Mesendoderm (in vitro differentiated cells): ENCODE measurements around the gene OR7C2.

Experiments
- DNase-seq: peaks from one replicate; pipeline ENCODE4 v3.0.0; 2013
- H2AK5ac ChIP-seq: 2 replicates; pipeline ENCODE4 v1.6.1; 2013; ENCODE audit warnings: low read length, inconsistent platforms
- H2BK120ac ChIP-seq: 2 replicates; pipeline ENCODE4 v1.6.1; 2013; ENCODE audit warnings: low read depth, mild to moderate bottlenecking, low read length, moderate library complexity, mixed read lengths
- H2BK15ac ChIP-seq: replicated peaks from 2 replicates; pipeline ENCODE4 v1.6.1; 2013; ENCODE audit warnings: low read depth, mild to moderate bottlenecking, moderate library complexity
- H2BK5ac ChIP-seq: 2 replicates; pipeline ENCODE4 v1.6.1; 2013; ENCODE audit warnings: low read length, inconsistent platforms
- H3K18ac ChIP-seq: 2 replicates; pipeline ENCODE4 v1.6.1; 2013; ENCODE audit warnings: mild to moderate bottlenecking, low read length, mixed read lengths
- H3K23ac ChIP-seq: one replicate; pipeline ENCODE4 v1.6.1; 2013; ENCODE audit warnings: low read length
- H3K27ac ChIP-seq: 2 replicates; pipeline ENCODE4 v1.5.1; 2013; ENCODE audit warnings: low read depth, mild to moderate bottlenecking, inconsistent platforms, low read length, moderate library complexity
- H3K27me3 ChIP-seq: 2 replicates; pipeline ENCODE4 v1.6.1; 2013; ENCODE audit warnings: low read length, control low read depth, mild to moderate bottlenecking, inconsistent platforms; ENCODE audit not compliant: insufficient read depth, poor library complexity
- H3K36me3 ChIP-seq: 2 replicates; pipeline ENCODE4 v1.6.1; 2013; ENCODE audit warnings: low read length, inconsistent platforms; ENCODE audit not compliant: control insufficient read depth, insufficient read depth
- H3K4ac ChIP-seq: one replicate; pipeline ENCODE4 v1.6.1; 2013; ENCODE audit warnings: low read depth, mild to moderate bottlenecking, low read length, moderate library complexity
- H3K4me1 ChIP-seq: 2 replicates; pipeline ENCODE4 v1.6.1; 2013; ENCODE audit warnings: low read depth, low read length, inconsistent platforms; ENCODE audit not compliant: control insufficient read depth
- H3K4me2 ChIP-seq: 2 replicates; pipeline ENCODE4 v1.6.1; 2013; ENCODE audit warnings: low read length
- H3K4me3 ChIP-seq: 2 replicates; pipeline ENCODE4 v1.5.1; 2013; ENCODE audit warnings: mild to moderate bottlenecking, low read length
- H3K56ac ChIP-seq: one replicate; pipeline ENCODE4 v1.6.1; 2013; ENCODE audit warnings: low read length
- H3K79me1 ChIP-seq: 2 replicates; pipeline ENCODE4 v1.6.1; 2013; ENCODE audit warnings: low read length, inconsistent platforms
- H3K79me2 ChIP-seq: 2 replicates; pipeline ENCODE4 v1.6.1; 2013; ENCODE audit warnings: mild to moderate bottlenecking, low read length; ENCODE audit not compliant: control insufficient read depth, insufficient read depth
- H3K9ac ChIP-seq: 2 replicates; pipeline ENCODE4 v1.6.1; 2013; ENCODE audit warnings: low read length, inconsistent platforms
- H4K5ac ChIP-seq: one replicate; pipeline ENCODE4 v1.6.1; 2013; ENCODE audit warnings: low read length
- H4K8ac ChIP-seq: one replicate; pipeline ENCODE4 v1.6.1; 2013; ENCODE audit warnings: low read depth, mild to moderate bottlenecking, control low read depth, low read length, moderate library complexity
- WGBS: extraction: QIAGEN DNeasy Blood & Tissue Kit; methylation state at CpG from one replicate; pipeline ENCODE4 v1.1.7; 2013; ENCODE audit warnings: low lambda C conversion rate, missing lambda C conversion rate; ENCODE audit not compliant: insufficient coverage; ENCODE audit errors: extremely low coverage; 5-methylcytosine and 5-hydroxymethylcytosine counted together

Gene OR7C2

DNA sequence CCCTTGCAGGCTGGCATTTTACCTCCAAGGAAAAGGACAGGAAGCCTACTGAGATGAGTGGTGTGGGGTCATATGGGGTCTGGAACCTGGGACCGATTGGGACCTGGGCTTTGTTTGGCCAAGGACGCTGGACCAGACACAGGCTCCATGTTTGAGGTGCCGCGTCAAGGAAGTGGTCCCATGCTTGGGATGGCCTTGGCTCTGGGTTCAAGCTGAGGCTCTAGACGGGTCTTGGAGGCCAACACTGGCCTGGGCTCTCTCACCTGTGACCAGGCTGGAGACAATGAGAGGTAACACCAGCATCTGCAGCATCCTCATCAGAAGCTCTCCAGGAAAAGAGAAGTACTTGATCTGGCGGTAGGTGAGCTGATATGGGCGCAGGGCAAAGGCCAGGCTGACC lies 30.2 kb downstream of the OR7C2 start:
- H3K79me2 ChIP-seq = no peaks in the 10 kb centered on the region
- no peak overlapping the region for H3K27ac ChIP-seq
- no peaks in the 10 kb centered on the region for H3K36me3 ChIP-seq
- H4K5ac ChIP-seq = no peak overlapping the region
- no peak overlapping the region for H3K56ac ChIP-seq
- H2BK5ac ChIP-seq = no peak overlapping the region
- H2AK5ac ChIP-seq = no peak overlapping the region
- H3K27me3 ChIP-seq = no peaks in the 10 kb centered on the region
- no CpG with 5 or more reads among the region's 7 CpGs for WGBS
- H3K79me1 ChIP-seq = no peaks in the 10 kb centered on the region
- H2BK120ac ChIP-seq = no peak overlapping the region
- DNase-seq = no peak
- no peak overlapping the region for H3K18ac ChIP-seq
- no peak overlapping the region for H3K23ac ChIP-seq
- H3K4me3 ChIP-seq = no peak overlapping the region
- no peak overlapping the region for H4K8ac ChIP-seq
- H3K4me1 ChIP-seq = no peaks in the 10 kb centered on the region
- H3K4me2 ChIP-seq = no peak overlapping the region
- no peak overlapping the region for H2BK15ac ChIP-seq
- H3K4ac ChIP-seq = no peak overlapping the region
- H3K9ac ChIP-seq = no peak overlapping the region

DNA sequence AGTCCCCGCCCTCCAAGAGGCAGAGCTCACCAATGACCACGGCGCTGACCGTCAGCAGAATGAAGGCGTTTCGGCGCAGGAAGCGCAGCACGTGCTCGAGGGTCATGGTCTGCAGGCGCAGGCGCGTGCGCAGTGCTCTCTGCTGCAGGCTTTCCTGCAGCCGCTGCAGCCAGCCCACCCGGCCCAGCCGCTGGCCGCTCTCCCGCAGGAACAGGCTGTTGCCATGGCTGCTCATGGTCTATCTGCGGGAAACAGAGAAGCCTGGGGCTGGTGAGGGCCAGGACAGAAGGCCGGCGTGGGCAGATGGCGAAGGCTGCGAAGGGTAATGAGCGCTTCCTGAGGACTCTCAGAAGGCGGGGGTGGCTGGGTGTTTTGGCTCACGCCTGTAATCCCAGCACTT lies 31.4 kb downstream of the OR7C2 start:
- Histone ChIP-seq H3K27me3 (no peaks in the 10 kb centered on the region), H3K27ac (no peak overlapping the region), H3K9ac (no peak overlapping the region), H3K4ac (no peak overlapping the region), H2BK5ac (no peak overlapping the region), H2BK120ac (no peak overlapping the region), H3K4me2 (no peak overlapping the region), H3K18ac (no peak overlapping the region), H2BK15ac (no peak overlapping the region), H2AK5ac (no peak overlapping the region), H3K23ac (no peak overlapping the region), H3K79me1 (no peaks in the 10 kb centered on the region), H3K79me2 (no peaks in the 10 kb centered on the region), H4K5ac (no peak overlapping the region), H3K4me1 (no peaks in the 10 kb centered on the region), H3K56ac (no peak overlapping the region), H4K8ac (no peak overlapping the region), H3K4me3 (no peak overlapping the region), H3K36me3 (no peaks in the 10 kb centered on the region)
- no peak for DNase-seq
- no CpG with 5 or more reads among the region's 27 CpGs for WGBS

- no peak overlapping the region for H3K56ac ChIP-seq
- no peaks in the 10 kb centered on the region for H3K27me3 ChIP-seq
- H4K5ac ChIP-seq = no peak overlapping the region
- H3K4me1 ChIP-seq = no peaks in the 10 kb centered on the region
- no peak overlapping the region for H3K4me3 ChIP-seq
- no peak overlapping the region for H2BK15ac ChIP-seq
- no peak overlapping the region for H4K8ac ChIP-seq
- no peak overlapping the region for H3K4me2 ChIP-seq
- DNase-seq = no peak
- H3K4ac ChIP-seq = no peak overlapping the region
- no peak overlapping the region for H3K27ac ChIP-seq
- H3K9ac ChIP-seq = no peak overlapping the region
- no peaks in the 10 kb centered on the region for H3K36me3 ChIP-seq
- no peaks in the 10 kb centered on the region for H3K79me2 ChIP-seq
- no peak overlapping the region for H2AK5ac ChIP-seq
- H3K79me1 ChIP-seq = no peaks in the 10 kb centered on the region
- H3K23ac ChIP-seq = no peak overlapping the region
- H2BK5ac ChIP-seq = no peak overlapping the region
- no CpG with 5 or more reads among the region's 4 CpGs for WGBS
- H2BK120ac ChIP-seq = no peak overlapping the region
- H3K18ac ChIP-seq = no peak overlapping the region
Measured at GRCh38 chr19:14974488-14974887, 33.2 kb downstream of the OR7C2 start.

DNA sequence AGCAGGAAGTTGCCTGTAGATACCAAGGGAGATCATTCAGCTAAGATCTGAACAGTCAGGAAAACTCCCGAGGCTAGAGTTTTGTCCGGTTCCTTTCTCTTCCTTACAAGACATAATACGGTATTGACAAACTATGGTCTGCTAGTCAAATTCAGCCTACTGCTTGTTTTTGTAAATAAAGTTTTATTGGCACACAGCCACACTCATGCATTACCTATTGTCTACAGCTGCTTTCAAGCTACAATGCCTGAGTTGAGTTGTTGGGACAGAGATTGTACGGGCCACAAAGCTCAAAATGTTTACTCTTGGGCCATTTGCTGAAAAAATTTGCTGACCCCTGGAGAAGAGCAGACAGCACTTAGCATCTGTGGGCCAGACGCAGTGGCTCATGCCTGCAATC lies 35.8 kb downstream of the OR7C2 start:
- no peak overlapping the region for H2AK5ac ChIP-seq
- no peak overlapping the region for H3K27ac ChIP-seq
- H3K27me3 ChIP-seq = no peaks in the 10 kb centered on the region
- H2BK5ac ChIP-seq = no peak overlapping the region
- H2BK15ac ChIP-seq = no peak overlapping the region
- no CpG with 5 or more reads among the region's 5 CpGs for WGBS
- H3K4me3 ChIP-seq = no peak overlapping the region
- H3K79me1 ChIP-seq = no peaks in the 10 kb centered on the region
- no peak for DNase-seq
- H3K4me2 ChIP-seq = no peak overlapping the region
- no peaks in the 10 kb centered on the region for H3K4me1 ChIP-seq
- H3K36me3 ChIP-seq = no peaks in the 10 kb centered on the region
- H3K18ac ChIP-seq = no peak overlapping the region
- no peak overlapping the region for H3K9ac ChIP-seq
- H3K23ac ChIP-seq = no peak overlapping the region
- no peaks in the 10 kb centered on the region for H3K79me2 ChIP-seq
- H3K4ac ChIP-seq = no peak overlapping the region
- H3K56ac ChIP-seq = no peak overlapping the region
- no peak overlapping the region for H4K5ac ChIP-seq
- no peak overlapping the region for H2BK120ac ChIP-seq
- no peak overlapping the region for H4K8ac ChIP-seq

GRCh38 chr19:14978161-14978776 lies 37.0 kb downstream of the OR7C2 start:
- Histone ChIP-seq H2BK5ac (no peak overlapping the region), H3K56ac (peak overlapping the region; percentile 15), H3K79me2 (no peaks in the 10 kb centered on the region), H2BK15ac (no peak overlapping the region), H3K79me1 (no peaks in the 10 kb centered on the region), H2BK120ac (no peak overlapping the region), H3K4ac (no peak overlapping the region), H3K27me3 (no peaks in the 10 kb centered on the region), H3K18ac (no peak overlapping the region), H2AK5ac (no peak overlapping the region), H3K9ac (no peak overlapping the region), H4K8ac (no peak overlapping the region), H3K4me1 (no peaks in the 10 kb centered on the region), H4K5ac (no peak overlapping the region), H3K4me3 (no peak overlapping the region), H3K27ac (no peak overlapping the region), H3K4me2 (no peak overlapping the region), H3K23ac (no peak overlapping the region), H3K36me3 (no peaks in the 10 kb centered on the region)
- WGBS = no CpG with 5 or more reads among the region's 6 CpGs
- DNase-seq = no peak
